HAP-1 (cell line): ENCODE results near the gene GLOD4.
"Not testable (repeated sequence)": the region's sequence is repeated elsewhere in the genome, so short reads cannot be mapped to it uniquely, and the experiment has no call there.

Source experiments
- DNase-seq, 2 experiments: peaks; one replicate each; pipeline ENCODE4 v3.0.0-alpha.2; 2016 to 2020; ENCODE audit warnings: low spot score in 2 of 2
- H3K27me3 ChIP-seq: fragments of 250-450 bp; sonication (Bioruptor Pico); 2 replicates; pipeline ENCODE4 v1.5.1; 2020; ENCODE audit warnings: low read depth, mild to moderate bottlenecking, moderate library complexity
- H3K36me3 ChIP-seq: fragments of 250-450 bp; sonication (Bioruptor Pico); replicated peaks from 2 replicates; pipeline ENCODE4 v1.5.1; 2020; ENCODE audit warnings: mild to moderate bottlenecking
- H3K4me1 ChIP-seq: fragments of 250-450 bp; sonication (Bioruptor Pico); 2 replicates; pipeline ENCODE4 v1.5.1; 2020; ENCODE audit warnings: mild to moderate bottlenecking
- H3K4me3 ChIP-seq: fragments of 250-450 bp; sonication (Bioruptor Pico); 2 replicates; pipeline ENCODE4 v1.5.1; 2020; ENCODE audit warnings: mild to moderate bottlenecking, moderate library complexity
- H3K9me3 ChIP-seq: fragments of 250-450 bp; sonication (Bioruptor Pico); 2 replicates; pipeline ENCODE4 v1.5.1; 2020; ENCODE audit warnings: mild to moderate bottlenecking, moderate library complexity
- in situ Hi-C: fragments of 300-500 bp; cut with MboI; formaldehyde crosslinking; loops from 3 replicates; pipeline ENCODE4 v1.14.3; 2020; ENCODE audit warnings: low sequenced_read_pairs, inconsistent platforms, mixed read lengths

Gene GLOD4

DNA sequence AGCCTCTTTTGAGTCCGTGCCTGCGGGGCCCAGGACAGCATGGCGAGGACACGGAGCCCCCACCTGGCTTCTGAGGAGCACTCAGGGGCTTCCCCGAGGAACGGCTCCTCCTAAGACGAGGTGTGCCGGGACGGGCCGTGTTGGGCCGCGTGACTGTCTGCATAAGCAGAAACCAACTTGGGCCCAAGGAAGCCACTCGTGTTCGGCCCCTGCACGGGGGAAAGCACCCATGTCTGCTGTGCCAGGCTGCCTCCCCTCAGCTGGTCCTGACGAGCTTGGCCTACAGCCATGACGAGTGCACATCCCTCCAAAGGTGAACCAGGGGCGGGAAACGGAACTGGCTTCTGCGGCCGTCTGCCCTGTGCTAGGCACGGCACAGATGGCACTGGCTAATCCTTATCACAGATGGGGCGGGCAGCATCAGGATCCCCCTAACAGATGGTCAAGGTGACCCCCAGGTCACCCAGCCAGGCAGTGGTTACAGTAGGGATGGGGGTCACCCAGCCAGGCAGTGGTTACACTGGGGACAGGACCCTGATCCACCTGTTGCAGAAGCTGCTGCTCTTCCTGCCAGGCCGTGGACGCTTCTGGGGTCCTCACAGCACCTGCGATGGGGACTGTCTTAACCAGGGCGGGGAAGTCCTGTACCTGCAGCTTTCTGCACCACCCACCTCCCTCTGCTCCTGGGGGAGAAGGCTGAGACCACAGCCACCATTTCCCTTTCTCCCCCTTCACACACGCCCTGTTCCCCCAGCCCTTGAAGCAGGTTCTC lies 25.6 kb upstream of the GLOD4 start:
- Histone ChIP-seq H3K4me3 (no peak overlapping the region), H3K9me3 (no peaks in the 10 kb centered on the region), H3K27me3 (no peaks in the 10 kb centered on the region), H3K36me3 (peaks cover 13% of the 10 kb centered on the region), H3K4me1 (no peaks in the 10 kb centered on the region)
- no peak for DNase-seq
- in situ Hi-C loops = no loop called here

DNA sequence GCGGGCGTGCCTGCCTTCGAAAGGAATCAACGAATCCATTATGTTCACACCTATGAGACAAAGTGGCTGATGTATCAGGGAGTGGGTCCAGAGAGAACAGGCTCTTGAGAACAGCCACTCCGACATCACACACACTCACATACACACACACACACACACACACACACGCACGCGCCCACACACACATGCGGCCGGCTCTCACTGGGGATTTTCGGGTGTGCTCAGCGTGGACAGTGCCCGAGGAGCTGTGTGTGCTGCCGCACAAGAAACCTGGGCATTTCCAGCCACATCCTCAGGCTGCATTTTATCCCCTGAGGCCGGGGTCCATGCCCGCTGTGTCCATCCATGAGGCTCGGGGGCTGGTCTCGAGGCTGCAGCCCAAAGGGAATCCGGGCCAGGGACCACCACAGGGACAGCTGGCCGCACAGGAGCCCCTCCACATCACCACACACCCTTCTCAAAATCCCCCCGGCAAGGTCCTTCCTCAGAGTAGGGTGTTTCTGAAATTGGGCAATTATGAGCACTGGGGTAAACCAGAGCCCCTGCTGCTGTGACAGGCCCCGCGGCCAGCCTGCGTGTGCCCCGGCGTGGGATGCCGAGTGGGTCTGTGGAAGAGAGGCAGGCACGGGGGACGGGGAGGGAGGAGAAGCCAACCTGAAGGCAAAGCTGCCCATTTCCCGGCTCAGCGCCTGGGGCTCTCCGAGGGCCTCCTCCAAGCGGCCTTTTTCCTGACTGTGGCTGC lies 24.9 kb upstream of the GLOD4 start:
- in situ Hi-C loops = no loop called here
- no peak for DNase-seq
- no peaks in the 10 kb centered on the region for H3K9me3 ChIP-seq
- no peaks in the 10 kb centered on the region for H3K4me1 ChIP-seq
- no peaks in the 10 kb centered on the region for H3K27me3 ChIP-seq
- peaks cover 13% of the 10 kb centered on the region for H3K36me3 ChIP-seq
- H3K4me3 ChIP-seq = no peak overlapping the region

DNA sequence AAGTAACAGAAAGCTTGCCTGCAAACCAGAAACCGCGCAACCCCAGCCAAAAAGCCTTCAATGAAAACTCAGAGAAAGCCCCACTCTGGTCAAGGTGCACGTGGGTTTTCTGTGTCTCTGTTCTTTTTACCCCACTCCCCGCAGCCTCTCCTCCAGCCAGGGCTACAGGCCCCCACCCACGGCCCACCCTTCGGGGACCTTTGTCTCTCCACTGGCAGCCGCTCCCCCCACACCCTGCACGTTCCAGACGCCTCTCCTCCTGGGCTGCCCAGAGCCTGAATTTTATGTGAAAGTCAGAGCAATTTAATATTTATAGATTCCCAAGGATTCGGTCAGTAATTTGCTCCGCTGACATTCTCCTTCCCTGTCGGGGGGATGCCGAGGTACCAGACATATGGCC lies 24.3 kb upstream of the GLOD4 start:
- Histone ChIP-seq H3K27me3 (no peaks in the 10 kb centered on the region), H3K36me3 (peaks cover 13% of the 10 kb centered on the region), H3K4me1 (no peaks in the 10 kb centered on the region), H3K9me3 (no peaks in the 10 kb centered on the region), H3K4me3 (no peak overlapping the region)
- in situ Hi-C loops = no loop called here
- DNase-seq = no peak

DNA sequence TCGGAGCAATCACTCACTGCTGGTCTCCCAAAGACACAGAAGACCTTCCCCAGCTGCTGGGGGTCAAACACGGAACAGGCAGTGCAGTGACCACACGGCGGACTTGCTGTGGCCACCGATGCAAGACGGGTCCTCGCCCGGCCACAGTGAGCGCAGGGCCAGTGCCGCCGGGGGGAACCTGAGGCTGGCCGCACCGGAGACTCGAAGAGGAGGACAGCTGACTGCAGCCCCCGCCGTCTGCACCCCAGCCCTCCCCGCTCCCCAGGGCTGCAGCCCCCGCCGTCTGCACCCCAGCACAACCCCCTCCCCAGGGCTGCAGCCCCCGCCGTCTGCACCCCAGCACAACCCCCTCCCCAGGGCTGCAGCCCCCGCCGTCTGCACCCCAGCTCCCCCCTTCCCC lies 23.8 kb upstream of the GLOD4 start:
- H3K4me3 ChIP-seq, H3K27me3 ChIP-seq, in situ Hi-C loops, H3K9me3 ChIP-seq, H3K4me1 ChIP-seq, DNase-seq: not testable (repeated sequence)
- peaks cover 13% of the 10 kb centered on the region for H3K36me3 ChIP-seq

DNA sequence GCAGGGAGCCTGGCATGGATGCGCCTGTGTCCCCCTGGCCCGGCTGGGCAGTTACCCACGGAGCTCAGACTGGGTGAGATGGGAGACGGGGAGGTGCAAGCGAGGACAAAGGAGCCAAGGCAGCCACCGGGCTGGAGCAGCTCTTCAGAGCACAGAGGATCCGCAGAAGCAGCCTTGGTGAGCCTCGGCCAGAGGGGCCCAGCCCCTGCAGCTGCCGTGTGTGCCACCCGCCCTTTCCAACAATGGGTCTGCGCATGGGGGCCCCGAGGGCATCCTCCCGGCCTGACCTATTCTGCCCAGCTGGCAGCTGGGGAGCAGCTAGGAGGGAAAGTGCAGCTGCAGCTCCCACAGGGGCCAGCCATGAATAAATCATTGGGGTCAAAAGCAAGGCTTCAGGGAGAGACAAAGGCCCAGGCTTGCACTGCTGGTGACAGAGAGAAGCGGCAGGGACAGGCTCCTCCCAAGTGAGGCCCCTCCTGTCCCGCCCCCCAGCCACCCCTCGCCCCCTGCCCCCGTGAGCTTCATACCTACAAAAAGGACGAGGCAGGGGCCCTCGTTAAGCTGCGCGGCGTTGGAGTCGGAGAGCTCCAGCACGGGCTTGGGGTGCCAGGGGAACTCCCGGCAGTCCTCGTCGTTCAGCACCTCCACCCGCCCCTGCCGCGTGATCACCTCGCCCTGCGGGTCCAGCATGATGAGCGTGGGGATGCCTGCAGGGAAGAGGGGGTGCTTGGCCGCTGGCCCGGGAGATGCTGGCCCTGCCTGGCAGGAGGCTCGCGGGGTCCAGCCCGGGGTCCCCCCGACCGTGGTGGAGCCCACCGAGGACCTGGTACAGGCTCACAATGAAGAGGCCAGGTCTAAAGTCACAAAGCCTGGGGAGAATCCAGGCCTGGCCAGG lies 22.7 kb upstream of the GLOD4 start:
- no peak overlapping the region for H3K4me3 ChIP-seq
- no peak for DNase-seq
- in situ Hi-C loops = no loop called here
- H3K9me3 ChIP-seq = no peaks in the 10 kb centered on the region
- no peaks in the 10 kb centered on the region for H3K4me1 ChIP-seq
- H3K27me3 ChIP-seq = no peaks in the 10 kb centered on the region
- H3K36me3 ChIP-seq = peaks cover 20% of the 10 kb centered on the region

DNA sequence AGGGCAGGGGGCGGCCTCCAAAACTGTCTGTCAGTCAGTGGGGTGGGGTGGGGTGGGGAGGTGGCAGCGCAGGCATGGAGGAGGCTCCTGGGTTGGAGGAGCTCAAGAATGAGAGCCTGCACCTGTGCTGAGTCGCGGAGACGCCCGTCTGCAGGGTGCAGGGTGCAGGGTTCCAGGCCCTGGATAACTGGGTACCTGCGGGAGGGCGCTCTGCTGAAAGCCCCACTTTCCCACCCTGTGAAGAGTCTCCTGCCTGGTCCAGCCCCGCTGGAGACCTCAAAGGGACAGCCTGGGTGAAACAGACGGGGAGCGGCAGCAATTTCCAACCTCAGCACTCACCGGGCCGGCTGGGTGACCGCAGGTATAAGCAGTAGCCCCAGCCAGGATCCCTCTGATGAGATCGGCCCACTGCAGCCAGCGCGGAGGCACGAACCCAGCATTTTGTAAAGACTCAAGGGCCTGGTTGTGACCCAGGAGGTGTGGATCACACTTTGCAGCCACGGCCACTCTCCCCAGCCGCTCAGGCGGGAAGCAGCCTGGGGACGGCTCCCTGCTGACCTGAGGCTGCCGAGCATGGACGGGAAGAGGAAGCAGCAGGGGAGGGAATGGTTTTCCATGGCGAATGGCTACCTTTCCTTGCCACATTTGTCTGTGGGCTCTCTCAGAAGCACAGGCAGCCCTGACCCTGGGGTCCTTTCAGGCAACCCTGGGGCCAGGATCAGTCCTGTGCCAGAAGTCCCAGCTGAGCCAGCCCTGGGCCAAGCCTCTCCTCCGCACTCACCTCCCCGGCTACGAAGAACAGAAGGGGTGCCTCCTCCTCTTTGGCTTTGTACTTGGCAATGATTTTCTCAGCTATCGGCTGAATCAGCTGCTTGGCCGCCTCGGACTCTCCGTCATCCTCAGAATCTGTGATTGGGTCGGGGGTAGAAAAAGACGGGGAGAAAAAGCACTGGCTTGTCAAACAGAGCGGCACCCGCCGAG lies 21.1 kb upstream of the GLOD4 start:
- Histone ChIP-seq H3K36me3 (peaks cover 20% of the 10 kb centered on the region), H3K9me3 (no peaks in the 10 kb centered on the region), H3K4me3 (no peak overlapping the region), H3K27me3 (no peaks in the 10 kb centered on the region), H3K4me1 (no peaks in the 10 kb centered on the region)
- in situ Hi-C loops = no loop called here
- DNase-seq = no peak

DNA sequence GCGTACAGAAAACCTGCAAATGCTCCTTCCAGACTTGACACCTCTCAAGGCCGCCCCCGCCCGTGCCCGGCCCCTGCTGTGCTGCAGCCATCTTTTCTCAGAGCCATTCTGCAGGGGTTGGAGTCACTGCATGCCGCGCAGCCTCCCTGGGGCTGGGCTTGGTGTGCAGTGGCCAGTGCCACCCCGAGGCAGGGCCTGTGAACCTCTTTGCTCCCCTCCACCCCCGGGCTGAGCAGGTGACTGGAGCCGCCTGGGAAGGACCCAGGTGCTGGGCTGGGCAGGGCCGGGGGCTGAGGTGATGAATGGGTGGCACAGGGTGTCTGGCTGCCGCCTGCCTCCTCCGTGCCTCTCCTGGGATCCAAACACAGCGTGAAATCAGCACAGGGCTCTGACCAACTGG lies 20.4 kb upstream of the GLOD4 start:
- in situ Hi-C loops = no loop called here

DNA sequence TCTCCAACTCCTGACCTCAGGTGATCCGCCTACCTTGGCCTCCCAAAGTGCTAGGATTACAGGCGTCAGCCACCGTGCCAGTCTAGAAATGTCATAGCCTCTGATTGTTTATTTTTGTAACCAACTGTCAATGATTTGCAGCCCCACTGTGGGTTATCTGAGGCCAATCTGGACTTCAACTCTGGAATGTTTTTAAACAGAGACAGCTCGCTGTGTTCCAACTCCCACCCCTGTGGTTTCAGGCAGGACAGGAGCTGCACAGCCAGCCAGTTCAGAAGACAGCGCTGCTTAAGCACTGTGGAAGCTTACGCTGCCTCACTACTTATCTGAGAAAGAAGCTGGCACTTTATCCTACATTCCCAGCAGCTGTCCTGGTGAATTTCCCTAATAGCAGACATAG lies 19.6 kb upstream of the GLOD4 start:
- Histone ChIP-seq H3K36me3 (peaks cover 20% of the 10 kb centered on the region), H3K9me3 (no peaks in the 10 kb centered on the region), H3K4me3 (no peak overlapping the region), H3K4me1 (no peaks in the 10 kb centered on the region), H3K27me3 (no peaks in the 10 kb centered on the region)
- DNase-seq = no peak
- in situ Hi-C loops = no loop called here

More for the DNA sequence above, 20.4 kb upstream of the GLOD4 start:
- H3K27me3 ChIP-seq = no peaks in the 10 kb centered on the region
- no peak for DNase-seq
- no peaks in the 10 kb centered on the region for H3K4me1 ChIP-seq
- H3K4me3 ChIP-seq = no peak overlapping the region
- no peaks in the 10 kb centered on the region for H3K9me3 ChIP-seq
- peaks cover 20% of the 10 kb centered on the region for H3K36me3 ChIP-seq

DNA sequence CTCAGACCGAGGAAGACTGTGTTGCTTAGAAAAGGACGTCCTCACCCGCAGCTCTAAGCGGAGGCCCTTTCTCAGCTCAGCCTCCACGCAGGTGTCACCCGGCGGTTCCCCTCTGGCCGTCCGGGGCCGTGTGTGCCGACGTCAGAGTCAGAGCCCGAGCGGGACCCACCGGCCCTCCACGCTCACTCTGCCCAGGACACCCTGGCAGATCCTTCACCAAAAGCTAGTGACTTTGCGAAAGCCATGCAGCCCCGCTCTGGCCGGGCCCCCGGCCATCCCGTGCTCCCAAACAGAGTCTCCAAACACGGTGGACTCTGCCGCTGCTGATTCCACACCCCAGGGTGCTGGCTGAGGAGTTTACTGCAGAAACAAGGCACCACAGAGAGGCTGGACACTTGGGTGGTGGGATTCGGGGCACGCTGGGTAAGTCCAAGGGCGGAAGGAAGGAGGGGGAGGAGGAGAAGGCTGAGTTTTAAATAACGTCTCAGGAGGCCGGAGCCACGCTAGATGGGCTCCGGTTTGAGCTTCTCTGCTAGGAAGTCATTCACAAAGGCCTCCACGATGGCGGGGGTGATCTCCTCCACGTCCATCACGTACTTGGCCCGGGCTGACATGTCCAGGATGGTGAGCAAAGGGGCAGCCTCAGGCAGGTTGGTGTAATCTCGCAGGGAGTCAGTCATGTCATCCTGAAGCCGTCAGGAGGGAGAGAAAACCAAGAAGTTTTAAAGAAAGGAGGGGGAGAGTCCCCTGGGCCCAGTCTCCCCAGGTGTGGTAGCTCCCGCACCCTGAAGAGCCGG lies 18.6 kb upstream of the GLOD4 start:
- Histone ChIP-seq H3K4me1 (no peaks in the 10 kb centered on the region), H3K9me3 (no peaks in the 10 kb centered on the region), H3K36me3 (peaks cover 20% of the 10 kb centered on the region), H3K4me3 (no peak overlapping the region), H3K27me3 (no peaks in the 10 kb centered on the region)
- in situ Hi-C loops = no loop called here
- DNase-seq = no peak

DNA sequence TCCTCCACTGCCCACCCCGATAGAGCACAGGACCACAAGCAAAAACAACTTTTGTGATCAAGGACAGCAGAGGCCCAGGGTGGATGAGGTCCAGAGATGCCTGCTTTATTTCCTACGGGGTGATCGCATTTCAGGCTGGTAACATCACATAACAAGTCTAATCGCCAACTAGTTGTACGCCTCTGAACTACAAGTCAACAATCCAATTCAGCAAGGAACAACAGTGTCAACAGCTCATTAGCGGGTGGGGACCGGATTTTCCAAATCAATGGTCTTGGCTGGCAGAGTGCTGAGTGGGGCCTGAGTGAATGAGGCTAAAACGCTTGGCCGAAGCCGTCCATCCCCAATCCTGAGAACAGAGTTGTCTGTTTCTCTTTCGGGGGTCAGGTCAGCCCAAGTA lies 17.2 kb upstream of the GLOD4 start:
- no peak for DNase-seq
- Histone ChIP-seq H3K4me1 (peaks cover 5% of the 10 kb centered on the region), H3K36me3 (peaks cover 20% of the 10 kb centered on the region), H3K9me3 (no peaks in the 10 kb centered on the region), H3K27me3 (no peaks in the 10 kb centered on the region), H3K4me3 (no peak overlapping the region)
- in situ Hi-C loops = loop anchor here (5.0 kb wide), 1 partner anchor 188 kb away; no protein-coding TSS in a partner anchor

DNA sequence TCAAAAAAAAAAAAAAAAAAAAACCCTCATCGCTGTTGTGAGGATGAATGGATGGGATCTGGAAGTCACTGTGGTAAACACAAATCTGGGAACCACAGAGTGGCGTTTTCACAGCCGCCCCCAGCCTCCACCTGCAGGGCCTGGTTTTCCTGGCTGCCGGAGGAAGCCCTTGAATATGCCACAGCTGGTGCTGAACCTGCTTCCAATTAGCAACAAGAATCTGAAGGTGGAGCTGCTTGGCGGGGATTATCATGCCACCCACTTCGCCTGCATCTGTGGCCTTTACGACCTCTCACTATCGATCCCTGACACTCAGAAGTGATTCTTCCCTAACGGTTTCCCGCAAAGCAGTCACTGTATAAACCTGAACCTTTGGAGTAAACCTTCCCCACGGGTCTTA lies 16.2 kb upstream of the GLOD4 start:
- in situ Hi-C loops = loop anchor here (5.0 kb wide), 1 partner anchor 189 kb away; no protein-coding TSS in a partner anchor
- H3K27me3 ChIP-seq = no peaks in the 10 kb centered on the region
- no peak overlapping the region for H3K4me3 ChIP-seq
- H3K36me3 ChIP-seq = peaks cover 17% of the 10 kb centered on the region
- DNase-seq = no peak
- H3K9me3 ChIP-seq = no peaks in the 10 kb centered on the region
- H3K4me1 ChIP-seq = peaks cover 5% of the 10 kb centered on the region

DNA sequence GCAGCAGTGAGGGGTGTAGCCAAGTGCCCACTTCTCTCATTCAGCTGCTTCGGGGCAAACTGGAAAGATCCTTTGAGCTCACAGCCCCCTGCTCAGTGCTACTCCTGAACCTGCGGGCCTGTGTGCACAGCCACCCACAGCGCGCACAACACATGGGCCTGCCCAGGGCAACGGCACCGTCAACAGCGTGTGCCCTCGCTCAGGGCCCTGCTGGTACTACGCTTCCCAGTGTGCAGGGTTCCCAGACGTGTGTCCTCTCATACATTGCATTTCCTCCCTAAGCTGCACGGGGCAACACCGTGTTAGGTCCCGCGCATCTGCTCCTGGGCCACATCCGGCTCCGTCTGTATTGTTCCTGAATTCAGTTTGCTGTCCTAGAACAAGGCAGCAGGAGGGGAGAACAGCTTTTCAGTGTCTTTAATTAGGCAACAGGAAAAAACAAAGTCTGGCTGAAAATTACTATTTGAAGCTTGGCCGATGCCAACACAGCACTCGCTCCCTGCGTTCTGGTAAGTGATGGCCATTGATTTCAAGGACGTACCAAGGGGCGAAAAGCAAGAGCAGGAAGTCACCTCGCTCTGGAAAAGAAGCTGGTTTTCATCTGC lies 15.3 kb upstream of the GLOD4 start:
- H3K9me3 ChIP-seq = no peaks in the 10 kb centered on the region
- DNase-seq = no peak
- H3K27me3 ChIP-seq = no peaks in the 10 kb centered on the region
- in situ Hi-C loops = loop anchor here (5.0 kb wide), 1 partner anchor 190 kb away; no protein-coding TSS in a partner anchor
- H3K36me3 ChIP-seq = peaks cover 21% of the 10 kb centered on the region
- H3K4me3 ChIP-seq = no peak overlapping the region
- H3K4me1 ChIP-seq = peaks cover 5% of the 10 kb centered on the region
